GM18508 (cell line): Measurements from ENCODE around the gene NEU3.
"Not testable (repeated sequence)": the region's sequence is repeated elsewhere in the genome, so short reads cannot be mapped to it uniquely, and the experiment has no call there.

ENCODE experiments used
- ATAC-seq: cut with Tn5 transposase; IDR thresholded peaks from one replicate; pipeline ENCODE4 v1.9.1; 2021; ENCODE audit warnings: moderate number of reproducible peaks; ENCODE audit not compliant: insufficient read depth, unreplicated experiment

Gene NEU3

GRCh38 chr11:74980634-74981033 is 8.1 kb upstream of the NEU3 start:
- ATAC-seq = no peak

DNA sequence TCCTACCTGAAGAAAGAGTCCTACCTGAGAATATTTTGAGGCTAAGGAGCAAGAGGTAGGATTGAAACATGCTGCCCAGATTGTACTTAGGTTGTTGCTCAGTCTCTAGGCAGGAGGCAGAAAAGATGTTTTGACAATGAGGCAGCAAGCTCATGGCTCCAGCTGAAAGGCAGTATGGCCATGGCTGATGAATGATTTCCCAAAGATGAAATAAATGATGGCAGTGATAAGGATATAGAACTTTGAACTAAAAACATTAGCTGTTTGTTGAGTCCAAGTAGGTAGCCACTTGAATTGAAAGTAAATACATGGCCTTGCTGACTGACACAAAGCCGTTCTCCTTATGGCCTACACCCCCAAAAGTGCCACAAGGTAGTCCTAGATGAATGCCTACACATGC is 6.8 kb upstream of the NEU3 start:
- ATAC-seq = no peak

- ATAC-seq = no peak
Measured at GRCh38 chr11:74984070-74984469, 4.7 kb upstream of the NEU3 start.

DNA sequence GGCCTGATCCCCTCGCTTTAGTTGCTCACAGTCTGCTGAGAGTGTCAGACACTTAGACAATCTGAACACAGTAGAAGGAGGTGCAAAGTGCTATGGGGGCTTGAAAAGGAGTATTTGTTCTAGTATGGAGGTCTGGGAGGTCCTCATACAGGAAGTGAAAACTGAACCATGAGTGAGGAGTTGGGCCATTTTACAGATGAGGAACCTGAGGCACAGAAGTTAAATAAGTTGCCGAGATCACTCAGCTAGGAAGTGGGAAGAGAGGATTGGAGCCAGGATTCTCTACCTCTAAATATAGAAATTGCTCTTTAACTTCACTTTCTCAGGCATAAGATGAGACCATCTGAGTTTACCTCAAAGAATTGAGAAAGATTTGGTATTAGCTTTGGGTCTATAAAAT is 4.0 kb upstream of the NEU3 start:
- no peak for ATAC-seq

DNA sequence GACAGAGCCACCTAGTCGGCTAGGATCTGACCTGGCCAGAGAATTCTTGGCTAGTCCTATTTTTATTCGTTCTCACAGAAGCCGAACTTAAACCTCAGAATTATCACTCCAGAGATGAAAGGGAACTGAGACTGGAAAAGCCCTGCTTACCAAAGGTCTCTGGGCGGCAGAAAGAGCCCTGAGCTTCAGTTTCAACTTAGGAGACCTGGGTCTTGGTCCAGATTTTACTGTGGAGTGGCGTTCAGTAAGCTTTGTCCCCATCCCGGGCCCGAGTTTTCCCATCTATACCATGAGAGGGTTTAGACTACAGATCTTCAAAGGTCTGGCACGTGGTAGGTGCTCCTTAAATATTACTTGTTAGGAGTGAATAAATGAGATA is 516 bp downstream of the NEU3 start:
- ATAC-seq = no peak

DNA sequence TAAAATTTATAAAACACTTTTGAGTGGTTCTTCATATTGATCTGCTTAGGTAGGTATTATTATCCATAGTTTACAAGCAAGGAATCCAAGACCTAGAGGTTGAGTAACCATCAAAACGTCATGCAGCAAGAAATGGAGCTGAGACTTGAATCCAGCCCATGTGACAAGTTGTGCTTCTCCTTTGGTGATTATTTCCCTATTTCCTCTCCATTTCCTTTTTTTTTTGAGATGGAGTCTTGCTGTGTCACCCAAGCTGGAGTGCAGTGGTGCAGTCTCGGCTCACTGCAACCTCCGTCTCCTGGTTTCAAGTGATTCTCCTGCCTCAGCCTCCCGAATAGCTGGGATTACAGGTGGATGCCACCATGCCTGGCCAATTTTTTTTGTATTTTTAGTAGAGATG is 1.4 kb downstream of the NEU3 start:
- ATAC-seq = not testable (repeated sequence)

DNA sequence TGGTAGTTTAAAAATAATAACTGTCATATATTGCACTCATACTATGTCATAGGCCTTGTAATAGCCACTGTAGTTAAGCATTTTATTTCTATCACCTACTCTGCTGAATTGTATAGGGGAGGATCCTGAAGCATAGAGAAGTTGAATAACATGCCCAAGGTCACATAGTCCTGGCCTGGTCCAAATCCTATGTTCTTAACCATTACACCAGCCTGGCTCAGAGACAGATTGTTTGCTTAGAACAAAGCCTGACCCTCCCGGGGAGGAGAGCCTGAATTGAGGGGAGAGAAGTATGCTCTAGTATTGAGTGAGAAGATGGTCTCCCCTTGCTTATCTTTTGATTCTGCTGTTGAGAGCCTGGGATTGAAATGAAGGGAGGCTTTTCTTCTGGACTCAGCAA is 2.2 kb downstream of the NEU3 start:
- no peak for ATAC-seq

GRCh38 chr11:74992852-74993251 is 4.1 kb downstream of the NEU3 start:
- ATAC-seq = no peak

- no peak for ATAC-seq
Measured at GRCh38 chr11:75000975-75001354, 12.2 kb downstream of the NEU3 start.

- no peak for ATAC-seq
Measured at GRCh38 chr11:75001686-75002085, 13.0 kb downstream of the NEU3 start.

GRCh38 chr11:75002516-75002915 is 13.8 kb downstream of the NEU3 start:
- no peak for ATAC-seq

- no peak for ATAC-seq
Measured at GRCh38 chr11:75004215-75004614, 15.5 kb downstream of the NEU3 start.

DNA sequence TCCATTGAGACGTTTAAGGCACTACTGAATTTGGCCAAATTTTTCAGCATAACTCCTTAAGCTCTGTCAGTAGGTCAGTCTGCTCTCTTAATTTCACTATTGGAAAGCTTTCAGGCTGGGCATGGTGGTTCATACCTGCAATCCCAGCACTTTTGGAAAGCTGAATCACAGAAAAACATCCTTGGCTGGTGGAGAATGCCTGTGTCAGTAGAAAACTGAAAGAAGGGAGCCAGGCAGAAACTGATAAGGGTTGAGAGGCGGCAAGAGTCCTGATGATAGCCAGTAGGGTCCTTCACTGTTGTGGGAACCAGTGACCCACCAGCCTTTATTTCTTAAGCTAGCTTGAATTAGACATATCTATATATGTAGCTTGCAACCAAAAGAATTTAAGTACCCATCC is 22.6 kb downstream of the NEU3 start:
- no peak for ATAC-seq

GRCh38 chr11:75011872-75012271 is 23.1 kb downstream of the NEU3 start:
- ATAC-seq = no peak

DNA sequence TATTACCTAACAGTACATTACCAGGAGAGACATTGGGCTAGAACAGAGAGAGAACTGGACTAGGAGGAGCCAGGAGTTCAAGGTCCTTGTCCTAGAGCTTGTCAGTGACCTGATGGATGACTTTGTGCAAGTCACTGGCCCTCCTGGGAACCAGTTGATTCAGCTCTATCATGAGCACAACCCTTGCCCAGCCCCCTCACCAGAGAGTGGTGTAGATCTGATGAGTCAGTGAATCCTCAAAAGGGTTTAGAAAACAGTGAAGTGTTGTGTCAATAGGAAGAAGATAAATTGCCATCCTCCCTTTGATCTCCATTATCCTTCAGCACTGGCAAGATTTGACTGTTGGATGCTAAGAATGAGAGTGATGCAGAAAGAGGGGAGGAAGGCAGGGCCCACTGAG is 24.3 kb downstream of the NEU3 start:
- no peak for ATAC-seq

DNA sequence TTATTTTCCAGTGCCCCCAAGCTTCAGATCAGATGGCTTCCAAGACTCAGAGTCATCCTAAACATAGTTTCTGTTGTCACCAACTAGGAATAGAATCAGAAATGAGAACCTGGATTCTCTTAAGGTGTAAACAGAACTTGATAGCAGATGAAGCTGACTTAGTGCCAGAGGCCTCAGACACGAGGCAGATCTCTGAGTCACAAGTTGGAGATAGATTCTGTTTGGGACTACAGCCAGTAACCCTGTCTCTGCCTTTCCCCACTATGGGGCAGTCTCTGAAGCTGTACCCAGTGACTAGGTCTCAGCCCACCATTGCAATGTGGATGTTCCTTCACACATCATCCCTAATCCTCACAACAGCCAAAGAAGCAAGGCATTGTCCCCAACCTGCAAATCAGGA is 25.4 kb downstream of the NEU3 start:
- no peak for ATAC-seq

DNA sequence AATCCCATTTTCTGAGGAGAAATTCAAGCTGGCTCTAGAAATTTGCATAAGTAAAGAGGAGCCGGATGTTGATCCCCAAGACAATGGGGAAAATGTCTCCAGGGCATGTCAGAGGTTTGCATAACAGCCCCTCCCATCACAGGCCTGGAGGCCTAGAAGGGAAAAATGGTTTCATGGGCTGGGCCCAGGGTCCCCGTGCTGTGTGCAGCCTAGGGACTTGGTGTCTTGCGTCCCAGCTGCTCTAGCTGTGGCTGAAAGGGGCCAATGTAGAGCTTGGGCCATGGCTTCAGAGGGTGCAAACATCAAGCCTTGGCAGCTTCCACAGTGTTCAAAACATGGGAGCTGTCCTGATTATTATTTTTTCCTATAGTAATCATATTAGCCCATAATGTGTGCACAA is 30.5 kb downstream of the NEU3 start:
- ATAC-seq = not testable (repeated sequence)

DNA sequence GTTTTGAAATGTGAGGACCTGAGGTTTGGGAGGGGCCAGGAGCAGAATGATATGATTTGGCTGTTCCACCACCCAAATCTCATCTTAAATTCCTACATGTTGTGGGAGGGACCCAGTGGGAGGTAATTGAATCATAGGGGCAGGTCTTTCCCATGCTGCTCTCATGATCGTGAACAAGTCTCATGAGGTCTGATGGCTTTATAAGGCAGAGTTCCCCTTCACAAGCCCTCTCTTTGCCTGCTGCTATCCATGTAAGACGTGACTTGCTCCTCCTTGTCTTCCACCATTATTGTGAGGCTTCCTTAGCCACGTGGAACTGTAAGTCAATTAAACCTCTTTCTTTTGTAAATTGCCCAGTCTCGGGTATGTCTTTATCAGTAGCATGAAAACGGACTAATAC is 31.6 kb downstream of the NEU3 start:
- not testable (repeated sequence) for ATAC-seq

- ATAC-seq = peak; percentile 86
Measured at GRCh38 chr11:75022296-75022695, 33.6 kb downstream of the NEU3 start.

DNA sequence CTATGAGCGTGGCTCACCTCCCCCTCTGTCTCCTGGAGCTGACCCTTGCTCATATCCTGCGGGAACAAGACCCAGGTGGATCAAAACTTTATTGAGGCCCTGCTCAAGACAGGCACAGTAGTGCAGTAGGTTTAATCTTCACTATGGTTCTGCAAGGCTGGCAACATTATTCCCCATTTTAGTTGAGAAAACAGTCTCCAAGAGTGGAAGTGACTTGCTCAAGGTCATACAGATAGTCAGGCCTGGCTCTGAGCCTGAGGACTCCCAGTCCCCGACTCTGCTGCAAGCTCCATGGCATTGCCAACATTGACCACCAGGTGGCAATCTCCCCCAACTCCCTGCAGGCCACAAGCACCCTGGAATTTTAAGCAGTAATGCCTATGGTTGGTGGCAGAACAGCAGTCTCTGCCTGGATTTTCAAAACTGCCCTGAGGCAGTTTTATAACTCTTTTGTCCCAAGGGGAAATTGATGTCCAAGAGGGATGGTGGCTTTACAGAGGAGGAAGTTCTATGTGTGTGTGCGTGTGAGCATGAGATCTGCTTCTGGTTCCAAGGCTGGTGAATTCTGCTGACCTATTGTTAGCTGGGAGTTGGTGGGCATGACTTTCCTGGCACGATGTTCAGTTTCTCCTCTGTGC is 34.1 kb downstream of the NEU3 start:
- ATAC-seq = no peak

DNA sequence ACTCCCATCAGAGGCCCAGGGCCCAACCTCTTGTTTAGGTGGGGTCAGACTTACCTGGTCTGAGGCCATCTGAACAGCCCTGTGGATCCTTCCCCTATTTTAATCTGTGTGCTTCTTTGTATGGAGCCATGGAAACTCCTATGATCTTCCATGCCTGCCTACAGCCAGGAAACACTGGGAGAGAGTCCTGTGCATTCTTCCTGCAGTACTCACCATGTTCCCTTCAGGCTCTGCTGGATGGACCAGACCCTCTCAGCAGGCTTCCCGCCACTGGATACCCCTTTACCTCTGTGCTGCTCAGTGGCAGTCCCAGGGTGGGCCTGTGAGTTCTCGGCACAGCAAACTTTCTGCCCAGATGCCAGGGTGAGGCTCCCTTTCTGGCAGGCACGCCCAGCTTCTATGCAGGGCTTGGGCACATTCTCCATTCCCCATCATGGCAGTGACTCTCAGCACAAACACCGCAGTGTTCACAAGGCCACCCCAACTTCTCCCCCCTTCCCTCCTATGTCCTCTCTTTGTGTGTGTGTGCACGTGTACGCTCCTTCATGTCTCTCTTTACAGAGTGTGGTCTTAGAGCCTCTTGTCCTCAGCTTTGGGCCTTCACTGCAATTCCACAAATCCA is 34.8 kb downstream of the NEU3 start:
- ATAC-seq = no peak

GRCh38 chr11:75024068-75024449 is 35.3 kb downstream of the NEU3 start:
- no peak for ATAC-seq
